GM12878 (cell line): ENCODE data around the gene SVEP1.

Experiments used
- EP300 ChIP-seq, 2 experiments: fragments of 150-350 bp in 1 of 2; IDR thresholded peaks; 2 replicates each; pipeline ENCODE4 v1.6.1; 2011 to 2012; ENCODE audit warnings: low read depth in 2 of 2, low read length in 2 of 2, borderline replicate concordance in 1 of 2, improper control_type of control experiment in 1 of 2, inconsistent platforms in 1 of 2; ENCODE audit not compliant: control insufficient read depth in 1 of 2
- NFIC ChIP-seq: IDR thresholded peaks from 2 replicates; pipeline ENCODE4 v1.6.1; 2012; ENCODE audit warnings: low read depth, mild to moderate bottlenecking, inconsistent platforms, low read length, moderate library complexity
- POLR2A ChIP-seq: IDR thresholded peaks from 2 replicates; pipeline ENCODE4 v1.6.1; 2011; ENCODE audit warnings: low read depth, mild to moderate bottlenecking, low read length
- SP1 ChIP-seq: IDR thresholded peaks from one replicate; pipeline ENCODE4 v1.6.1; 2011; ENCODE audit warnings: low read depth, low read length
- ZBTB33 ChIP-seq: fragments of 450-650 bp; IDR thresholded peaks from 2 replicates; pipeline ENCODE4 v1.6.1; 2017; ENCODE audit warnings: mild to moderate bottlenecking
- ZNF384 ChIP-seq: IDR thresholded peaks from 2 replicates; pipeline ENCODE4 v1.6.1; 2012; ENCODE audit warnings: low read depth, mild to moderate bottlenecking, low read length, improper control_type of control experiment, borderline replicate concordance

- TF ChIP-seq SP1 (no peak), EP300 (IDR thresholded peaks at IDR 0.05; ENCODE audit: borderline replicate concordance in 1 of 2, control insufficient read depth in 1 of 2, low read depth in 2 of 2, low read length in 2 of 2) (no peak), ZBTB33 (no peak), NFIC (no peak), ZNF384 (no peak), POLR2A (no peak)
These were observed 19.9 kb upstream of the SVEP1 start for GRCh38 chr9:110599468-110599867.
